K562 (cell line): Measurements from ENCODE around the gene PDHX. TPM values are rescaled to one million over a fixed set of nuclear protein-coding genes. Genes with fewer than 3 reads are reported as not detected.

Experiments used
- ATAC-seq: fragments of 200-7000 bp; cut with Tn5 transposase; 3 replicates; pipeline ENCODE4 v1.9.1; 2020; ENCODE audit warnings: moderate library complexity
- BruUV-seq: library from RNA; stranded (reverse); fragments of 400-500 nt; replicated peaks from 2 replicates; lab custom pipeline; 2021; lab: Mats Ljungman, UMichigan
- CTCF ChIA-PET: fragments of 300-600 bp; formaldehyde crosslinking; extraction: SDS; loops from one replicate; lab custom pipeline; 2021; ENCODE audit warnings: low intra/inter-chr PET ratio; lab: Yijun Ruan, JAX
- POLR2A ChIA-PET: fragments of 300-600, 350-650 bp; sonication (Branson Sonifier 250); formaldehyde crosslinking; extraction: SDS; loops from one replicate; lab custom pipeline; 2021; ENCODE audit warnings: antibody characterized with exemption, inconsistent platforms; lab: Yijun Ruan, JAX
- DNase-seq, 4 experiments: peaks; one replicate each; pipeline versions ENCODE4 v3.0.0 to v3.0.0-alpha.2; 2011 to 2018; ENCODE audit warnings: low spot score in 3 of 4, mixed read lengths in 3 of 4; ENCODE audit errors: extremely low read depth in 1 of 4
- FAIRE-seq: peaks from 2 replicates; lab custom pipeline; 2011; peaks lifted over from hg19 to GRCh38; lab: Jason Lieb, UNC
- H2AFZ ChIP-seq: 2 replicates; pipeline ENCODE4 v1.6.0; 2011; ENCODE audit warnings: low read depth, low read length, control low read depth, inconsistent platforms
- H3K27ac ChIP-seq: fragments of 200-600 bp; 3 replicates; pipeline ENCODE4 v1.8.0; 2011; ENCODE audit warnings: low read depth, mild to moderate bottlenecking, control low read depth, inconsistent platforms, low read length, moderate library complexity, mixed read lengths; ENCODE audit errors: extremely low read depth
- H3K27me3 ChIP-seq, 2 experiments: fragments of 300-600 bp in 1 of 2; 2 replicates in 1 of 2; 3 replicates in 1 of 2; pipeline versions ENCODE4 v1.6.0 to v1.8.0; 2011; ENCODE audit warnings: inconsistent platforms in 2 of 2, low read length in 2 of 2, mild to moderate bottlenecking in 1 of 2, mixed read lengths in 1 of 2, moderate library complexity in 1 of 2; ENCODE audit not compliant: control insufficient read depth in 2 of 2, insufficient read depth in 2 of 2
- H3K36me3 ChIP-seq: fragments of 300-600 bp; 3 replicates; pipeline ENCODE4 v1.8.0; 2011; ENCODE audit warnings: mild to moderate bottlenecking, low read length, inconsistent platforms; ENCODE audit not compliant: control insufficient read depth, insufficient read depth
- H3K4me1 ChIP-seq, 2 experiments: fragments of 200-600 bp in 1 of 2; replicated peaks in 1 of 2; 2 replicates in 1 of 2; 3 replicates in 1 of 2; pipeline versions ENCODE4 v1.5.1 to v1.8.0; 2011; ENCODE audit warnings: inconsistent platforms in 2 of 2, low read length in 2 of 2, mild to moderate bottlenecking in 1 of 2, mixed read lengths in 1 of 2, moderate library complexity in 1 of 2; ENCODE audit not compliant: control insufficient read depth in 2 of 2, insufficient read depth in 2 of 2
- H3K4me2 ChIP-seq: 2 replicates; pipeline ENCODE4 v1.6.1; 2011; ENCODE audit warnings: low read length, control low read depth, inconsistent platforms, mixed read lengths; ENCODE audit not compliant: insufficient read depth
- H3K4me3 ChIP-seq: fragments of 200-600 bp; sonication (generic), shearing (Covaris generic); 2 replicates; pipeline ENCODE4 v1.5.1; 2016; ENCODE audit warnings: control low read depth, inconsistent platforms
- H3K79me2 ChIP-seq: fragments of 200-600 bp; 3 replicates; pipeline ENCODE4 v1.8.0; 2011; ENCODE audit warnings: low read length, inconsistent platforms; ENCODE audit not compliant: control insufficient read depth, insufficient read depth
- H3K9ac ChIP-seq, 2 experiments: 2 replicates each; pipeline versions ENCODE4 v1.6.0 to v1.6.1; 2011; ENCODE audit warnings: low read depth in 2 of 2, low read length in 2 of 2, control low read depth in 1 of 2, inconsistent platforms in 1 of 2, mild to moderate bottlenecking in 1 of 2, mixed read lengths in 1 of 2; ENCODE audit not compliant: insufficient read depth in 1 of 2
- H3K9me1 ChIP-seq: one replicate; pipeline ENCODE4 v1.6.0; 2011; ENCODE audit warnings: inconsistent platforms, mild to moderate bottlenecking, low read length, moderate library complexity; ENCODE audit not compliant: control insufficient read depth, insufficient read depth
- H3K9me3 ChIP-seq: replicated peaks from 2 replicates; pipeline ENCODE4 v1.5.1; 2011; ENCODE audit warnings: low read depth, low read length, inconsistent platforms; ENCODE audit not compliant: control insufficient read depth, insufficient read depth
- H4K20me1 ChIP-seq: replicated peaks from 2 replicates; pipeline ENCODE4 v1.6.1; 2011; ENCODE audit warnings: low read length, inconsistent platforms, mixed read lengths; ENCODE audit not compliant: control insufficient read depth, insufficient read depth
- ATF3 ChIP-seq, 2 experiments: fragments of 450-650 bp in 1 of 2; sonication (generic) in 1 of 2; formaldehyde crosslinking in 1 of 2; IDR thresholded peaks in 1 of 2; conservative IDR thresholded peaks in 1 of 2; 2 replicates each; pipeline versions ENCODE4 v1.6.1 to v1.8.1; 2016 to 2023; ENCODE audit warnings: mild to moderate bottlenecking in 2 of 2, moderate library complexity in 2 of 2, inconsistent platforms in 1 of 2, missing genetic modification reagents in 1 of 2
- DACH1 ChIP-seq: fragments of 450-650 bp; IDR thresholded peaks from 2 replicates; pipeline ENCODE4 v1.6.1; 2018; ENCODE audit not compliant: partially characterized antibody
- ETV6 ChIP-seq, 3 experiments: fragments of 150-350 bp in 1 of 3; sonication (generic) in 1 of 3; formaldehyde crosslinking in 1 of 3; IDR thresholded peaks; 2 replicates each; pipeline versions ENCODE4 v1.6.1 to v1.8.0; 2014 to 2022; ENCODE audit warnings: borderline replicate concordance in 2 of 3, low read depth in 2 of 3, antibody characterized with exemption in 1 of 3, low read length in 1 of 3, mild to moderate bottlenecking in 1 of 3, missing genetic modification reagents in 1 of 3
- MCM7 ChIP-seq, 2 experiments: fragments of 450-650 bp; IDR thresholded peaks; 2 replicates each; pipeline ENCODE4 v1.6.1; 2016 to 2018
- MNT ChIP-seq, 2 experiments: fragments of 450-650 bp; conservative IDR thresholded peaks; 2 replicates each; pipeline ENCODE4 v1.6.1; 2017; ENCODE audit warnings: mild to moderate bottlenecking in 2 of 2, moderate library complexity in 2 of 2
- NBN ChIP-seq: fragments of 450-650 bp; IDR thresholded peaks from 2 replicates; pipeline ENCODE4 v1.6.1; 2016; ENCODE audit warnings: low read depth, mild to moderate bottlenecking
- PRDM10 ChIP-seq: fragments of 450-650 bp; IDR thresholded peaks from 2 replicates; pipeline ENCODE4 v1.6.1; 2018; ENCODE audit not compliant: partially characterized antibody
- PRPF4 ChIP-seq: fragments of 200-400 bp; formaldehyde crosslinking; IDR thresholded peaks from one replicate; pipeline ENCODE4 v1.6.1; 2017; ENCODE audit warnings: low read length, low read depth, mild to moderate bottlenecking; ENCODE audit not compliant: insufficient read depth, poor library complexity, severe bottlenecking
- RBM22 ChIP-seq: fragments of 200-400 bp; formaldehyde crosslinking; IDR thresholded peaks from 2 replicates; pipeline ENCODE4 v1.6.1; 2018; ENCODE audit warnings: low read length, low read depth; ENCODE audit not compliant: poor library complexity, severe bottlenecking
- TGIF2 ChIP-seq: sonication (generic); formaldehyde crosslinking; IDR thresholded peaks from 2 replicates; pipeline ENCODE4 v1.8.1; 2022; ENCODE audit warnings: mild to moderate bottlenecking, missing genetic modification reagents, moderate library complexity
- ZNF121 ChIP-seq: sonication (generic); formaldehyde crosslinking; conservative IDR thresholded peaks from 2 replicates; pipeline ENCODE4 v1.8.0; 2022; ENCODE audit warnings: missing genetic modification reagents
- ZNF217 ChIP-seq: sonication (generic); formaldehyde crosslinking; IDR thresholded peaks from 2 replicates; pipeline ENCODE4 v1.8.0; 2022; ENCODE audit warnings: mild to moderate bottlenecking, missing genetic modification reagents
- ZNF224 ChIP-seq: sonication (generic); formaldehyde crosslinking; IDR thresholded peaks from 2 replicates; pipeline ENCODE4 v1.8.0; 2022; ENCODE audit warnings: mild to moderate bottlenecking, missing genetic modification reagents
- ZNF232 ChIP-seq: sonication (generic); formaldehyde crosslinking; IDR thresholded peaks from 2 replicates; pipeline ENCODE4 v1.8.0; 2022; ENCODE audit warnings: mild to moderate bottlenecking, missing genetic modification reagents
- WGBS: fragments of 100-300 bp; shearing (Covaris generic); methylation state at CpG from one replicate; pipeline ENCODE4 v1.1.6; 2016; ENCODE audit warnings: low coverage, mixed read lengths; ENCODE audit not compliant: insufficient coverage; ENCODE audit errors: missing lambda C conversion rate; 5-methylcytosine and 5-hydroxymethylcytosine counted together
- in situ Hi-C: fragments of 300-500 bp; cut with MboI; formaldehyde crosslinking; loops from 4 replicates; pipeline ENCODE4 v1.15.0; 2018; ENCODE audit warnings: inconsistent platforms, mixed read lengths
- intact Hi-C: fragments of 100-400 bp; cut with micrococcal nuclease; formaldehyde crosslinking; loops from 2 replicates; pipeline ENCODE4 v1.14.2; 2022
- polyA plus RNA-seq, 8 experiments: library from polyadenylated mRNA; depleted of rRNA in 4 of 8; stranded (reverse) in 5 of 8; unstranded in 3 of 8; fragments of >200 nt; fragmentation: Nextera tagmentation in 2 of 8; fragmentation: Illumina TruSeq in 1 of 8; extraction: Ambion mirVana in 2 of 8; extraction: Trizol in 1 of 8; gene quantifications; 2 replicates each; pipeline versions ENCODE4 v1.2.1 to v1.2.3, GENCODE V29; 2011 to 2014; ENCODE audit warnings: inconsistent platforms in 1 of 8, missing spikeins in 1 of 8
- total RNA-seq, 7 experiments: library from RNA; depleted of rRNA in 6 of 7; stranded (reverse); fragments of >200 nt in 6 of 7; fragmentation: Illumina TruSeq in 2 of 7; extraction: Trizol in 2 of 7; gene quantifications; 2 replicates each; pipeline versions ENCODE4 v1.2.1 to v1.2.3, GENCODE V29; 2011 to 2021; ENCODE audit warnings: low replicate concordance in 1 of 7

Gene PDHX
- total and polyA plus RNA-seq, 9 of the 15 experiments (the other 6 are each of a cell fraction or from before 2014, with no cell fraction given), result 20.8 to 43.5 (median 31.2) TPM

- POLR2A ChIA-PET, result interaction anchor here (0.7 to 1.2 kb wide), 3 partner anchors 10 to 19 kb away, joined by 3 to 4 read pairs (median 3); no protein-coding TSS in a partner anchor
- in situ Hi-C loops, result no loop called here
- Histone ChIP-seq H3K4me1 (no peaks in the 10 kb centered on the region), H3K79me2 (no peaks in the 10 kb centered on the region), H3K4me3 (no peak overlapping the region), H3K27me3 (no peaks in the 10 kb centered on the region), H3K4me2 (no peak overlapping the region), H3K9me3 (no peaks in the 10 kb centered on the region), H3K27ac (no peak overlapping the region), H3K9me1 (no peaks in the 10 kb centered on the region), H2AFZ (no peak overlapping the region), H4K20me1 (no peaks in the 10 kb centered on the region), H3K36me3 (peaks cover 39% of the 10 kb centered on the region; the same call in 1 of the 3 replicates), H3K9ac (no peak overlapping the region)
- WGBS, result 78% methylated on average over 3 of the region's 3 CpGs
- CTCF ChIA-PET, result no interaction called here
- DNase-seq, result no peak
- peak; percentile 47; the same call in 2 of the 3 replicates for ATAC-seq
- no TSS peak for BruUV-seq
- intact Hi-C loops, result no loop called here
- TF ChIP-seq PRPF4 (no peak), NBN (no peak), PRDM10 (no peak), ZNF121 (CRISPR knock-in tag) (0 out of 2 replicates have a peak, but pooled peaks have one; percentile 18), MNT (conservative IDR thresholded peaks at IDR 0.05) (peak; percentile 30 to 44; a peak in 1 of 4 replicates), ZNF224 (peak; percentile 80), ATF3 (IDR thresholded peaks at IDR 0.05) (no peak), ATF3 (CRISPR knock-in tag; conservative IDR thresholded peaks at IDR 0.05) (peak; percentile 82; the same call in 1 of the 2 replicates), RBM22 (no peak), ZNF217 (peak; percentile 84; the same call in 1 of the 2 replicates), ETV6 (IDR thresholded peaks at IDR 0.05; ENCODE audit: borderline replicate concordance in 1 of 2, low read depth in 2 of 2, low read length in 1 of 2) (no peak), ETV6 (CRISPR knock-in tag; IDR thresholded peaks at IDR 0.05; ENCODE audit: borderline replicate concordance) (peak; percentile 94; the same call in 1 of the 2 replicates), DACH1 (peak; percentile 99), ZNF232 (CRISPR knock-in tag) (peak; percentile 94), MCM7 (IDR thresholded peaks at IDR 0.05) (peak in 1 of 2 experiments; percentile 92; a peak in 2 of 4 replicates), TGIF2 (CRISPR knock-in tag) (peak; percentile 42; the same call in 1 of the 2 replicates)
- FAIRE-seq, result peak; percentile 6
Measured at GRCh38 chr11:34964610-34965331, 48.4 kb downstream of the PDHX start.
